Progenitor cell of endocrine pancreas (in vitro differentiated cells): ENCODE data around the gene FOXK1. TPM values are rescaled to one million over a fixed set of nuclear protein-coding genes. Genes with fewer than 3 reads are reported as not detected.
A peak's percentile ranks its signal among the peaks of the same experiment; 100 is the strongest.

ENCODE experiments used
- DNase-seq: peaks from one replicate; pipeline ENCODE4 v3.0.0; 2021; ENCODE audit warnings: low spot score; ENCODE audit not compliant: unreplicated experiment
- H3K27ac Mint-ChIP-seq: 2 replicates; pipeline ENCODE4 v1.8.0; 2021; ENCODE audit warnings: mild to moderate bottlenecking, moderate library complexity, mixed read lengths
- H3K27me3 Mint-ChIP-seq: 2 replicates; pipeline ENCODE4 v1.8.0; 2021; ENCODE audit warnings: mixed read lengths
- H3K36me3 Mint-ChIP-seq: 2 replicates; pipeline ENCODE4 v1.8.0; 2022; ENCODE audit warnings: mixed read lengths; ENCODE audit not compliant: insufficient read depth
- H3K4me1 Mint-ChIP-seq: 2 replicates; pipeline ENCODE4 v1.8.0; 2021; ENCODE audit warnings: low read depth, mixed read lengths
- H3K4me3 Mint-ChIP-seq: 2 replicates; pipeline ENCODE4 v1.8.0; 2021; ENCODE audit warnings: low read depth, mild to moderate bottlenecking, moderate library complexity, mixed read lengths
- H3K9me3 Mint-ChIP-seq: 2 replicates; pipeline ENCODE4 v1.8.0; 2021; ENCODE audit warnings: low read depth, mixed read lengths
- CTCF ChIP-seq: fragments of 200-600 bp; sonication (generic); IDR thresholded peaks from one replicate; pipeline ENCODE4 v1.5.0; 2021; ENCODE audit warnings: antibody characterized with exemption, mild to moderate bottlenecking; ENCODE audit not compliant: unreplicated experiment
- total RNA-seq: library from RNA; stranded (reverse); gene quantifications from 2 replicates; pipeline ENCODE4 v1.2.1, GENCODE V29; 2021

FOXK1 gene
- total RNA-seq, 1 donor from 2014 or later = 47.6 TPM

- H3K9me3 Mint-ChIP-seq = no peaks in the 10 kb centered on the region
- peaks cover 8% of the 10 kb centered on the region for H3K36me3 Mint-ChIP-seq
- TF ChIP-seq CTCF = no peak
- peak overlapping the region; percentile 21 for H3K4me3 Mint-ChIP-seq
- no peaks in the 10 kb centered on the region for H3K27me3 Mint-ChIP-seq
- H3K27ac Mint-ChIP-seq = peak overlapping the region; percentile 86
- no peak for DNase-seq
- peaks cover 13% of the 10 kb centered on the region for H3K4me1 Mint-ChIP-seq
Observed at GRCh38 chr7:4730971-4731370, 48.9 kb downstream of the FOXK1 start.

GRCh38 chr7:4731803-4732202, 49.7 kb downstream of the FOXK1 start:
- Mint-ChIP-seq H3K27me3 (no peaks in the 10 kb centered on the region), H3K4me3 (no peak overlapping the region), H3K27ac (no peak overlapping the region), H3K4me1 (peaks cover 14% of the 10 kb centered on the region), H3K9me3 (no peaks in the 10 kb centered on the region), H3K36me3 (peaks cover 8% of the 10 kb centered on the region)
- no peak for TF ChIP-seq CTCF
- DNase-seq = no peak

- Mint-ChIP-seq H3K36me3 (peaks cover 8% of the 10 kb centered on the region), H3K4me3 (no peak overlapping the region), H3K4me1 (peaks cover 27% of the 10 kb centered on the region), H3K27ac (no peak overlapping the region), H3K27me3 (no peaks in the 10 kb centered on the region), H3K9me3 (no peaks in the 10 kb centered on the region)
- no peak for DNase-seq
- TF ChIP-seq CTCF = no peak
Observed at GRCh38 chr7:4733936-4734528, 51.9 kb downstream of the FOXK1 start.

- no peaks in the 10 kb centered on the region for H3K9me3 Mint-ChIP-seq
- peak overlapping the region; percentile 67 for H3K27ac Mint-ChIP-seq
Observed at GRCh38 chr7:4734587-4735345, 52.7 kb downstream of the FOXK1 start.

GRCh38 chr7:4737300-4737699, 55.2 kb downstream of the FOXK1 start:
- no peak overlapping the region for H3K4me3 Mint-ChIP-seq
- H3K9me3 Mint-ChIP-seq = no peaks in the 10 kb centered on the region
- DNase-seq = no peak
- peaks cover 16% of the 10 kb centered on the region for H3K36me3 Mint-ChIP-seq
- no peak for TF ChIP-seq CTCF
- H3K27ac Mint-ChIP-seq = peak overlapping the region; percentile 69
- no peaks in the 10 kb centered on the region for H3K27me3 Mint-ChIP-seq
- peaks cover 37% of the 10 kb centered on the region for H3K4me1 Mint-ChIP-seq

More at GRCh38 chr7:4734587-4735345, 52.7 kb downstream of the FOXK1 start:
- no peak overlapping the region for H3K4me3 Mint-ChIP-seq
- H3K27me3 Mint-ChIP-seq = no peaks in the 10 kb centered on the region
- peaks cover 34% of the 10 kb centered on the region for H3K4me1 Mint-ChIP-seq
- peaks cover 8% of the 10 kb centered on the region for H3K36me3 Mint-ChIP-seq
- TF ChIP-seq CTCF = no peak
- no peak for DNase-seq
